Esophagus squamous epithelium (tissue), 4 donors: ENCODE data around the gene CELSR1.

ENCODE experiments used
- CTCF ChIP-seq, 6 experiments: fragments of 450-650 bp in 4 of 6; fragments of 200-600 bp in 2 of 6; sonication (generic) in 2 of 6; IDR thresholded peaks; one replicate each; pipeline ENCODE4 v1.5.1; 2016 to 2019; ENCODE audit warnings: antibody characterized with exemption in 6 of 6, mild to moderate bottlenecking in 4 of 6, moderate library complexity in 4 of 6
- POLR2A ChIP-seq, 4 donors: fragments of 450-650 bp; IDR thresholded peaks; one replicate each; pipeline ENCODE4 v1.6.1; 2017; ENCODE audit warnings: antibody characterized with exemption in 4 of 4, mild to moderate bottlenecking in 4 of 4, moderate library complexity in 3 of 4

- no peak for TF ChIP-seq CTCF (IDR thresholded peaks at IDR 0.05)
- TF ChIP-seq POLR2A (IDR thresholded peaks at IDR 0.05), result no peak
Measured at GRCh38 chr22:46350646-46351045, 186.8 kb downstream of the CELSR1 start.
